Liver (tissue), 9 donors: ENCODE measurements around the gene ENDOU. TPM values are rescaled to one million over a fixed set of nuclear protein-coding genes. Genes with fewer than 3 reads are reported as not detected.

Experiments
- DNase-seq: peaks from one replicate; pipeline ENCODE4 v3.0.0-alpha.2; 2017; ENCODE audit warnings: low spot score
- H3K27ac ChIP-seq, 2 donors: one replicate each; pipeline ENCODE4 v1.7.0; 2013; ENCODE audit warnings: inconsistent platforms in 2 of 2, low read length in 2 of 2, control low read depth in 1 of 2, low read depth in 1 of 2, mild to moderate bottlenecking in 1 of 2
- H3K27me3 ChIP-seq, 4 donors: one replicate each; pipeline versions ENCODE4 v1.6.1 to v1.7.0; 2013; ENCODE audit warnings: low read length in 3 of 4, inconsistent platforms in 1 of 4, mild to moderate bottlenecking in 1 of 4, moderate library complexity in 1 of 4; ENCODE audit not compliant: control insufficient read depth in 4 of 4, insufficient read depth in 4 of 4
- H3K36me3 ChIP-seq, 4 donors: one replicate each; pipeline versions ENCODE4 v1.6.1 to v1.7.0; 2013; ENCODE audit warnings: low read length in 3 of 4, mild to moderate bottlenecking in 3 of 4, low read depth in 1 of 4, moderate library complexity in 1 of 4; ENCODE audit not compliant: control insufficient read depth in 4 of 4, insufficient read depth in 3 of 4
- H3K4me1 ChIP-seq, 4 donors: one replicate each; pipeline versions ENCODE4 v1.6.1 to v1.7.0; 2013; ENCODE audit warnings: low read length in 3 of 4, mild to moderate bottlenecking in 3 of 4, moderate library complexity in 1 of 4; ENCODE audit not compliant: control insufficient read depth in 4 of 4, insufficient read depth in 4 of 4
- H3K4me3 ChIP-seq, 3 donors: one replicate each; pipeline versions ENCODE4 v1.6.1 to v1.7.0; 2013; ENCODE audit warnings: low read length in 3 of 3, control low read depth in 1 of 3, low read depth in 1 of 3, mild to moderate bottlenecking in 1 of 3
- H3K9ac ChIP-seq, 2 donors: one replicate each; pipeline ENCODE4 v1.7.0; 2013; ENCODE audit warnings: low read length in 2 of 2, mild to moderate bottlenecking in 2 of 2, moderate library complexity in 2 of 2, control low read depth in 1 of 2, low read depth in 1 of 2
- H3K9me3 ChIP-seq, 4 donors: one replicate each; pipeline versions ENCODE4 v1.6.1 to v1.7.0; 2013; ENCODE audit warnings: low read length in 3 of 4; ENCODE audit not compliant: control insufficient read depth in 4 of 4
- EGR1 ChIP-seq, 2 donors: IDR thresholded peaks; 2 replicates each; pipeline ENCODE4 v1.6.1; 2016 to 2018; ENCODE audit warnings: antibody characterized with exemption in 2 of 2, low read depth in 2 of 2
- FOXA1 ChIP-seq: IDR thresholded peaks from 2 replicates; pipeline ENCODE4 v1.6.1; 2016; ENCODE audit warnings: antibody characterized with exemption
- GABPA ChIP-seq, 2 donors: IDR thresholded peaks in 1 of 2; conservative IDR thresholded peaks in 1 of 2; 2 replicates each; pipeline ENCODE4 v1.6.1; 2016; ENCODE audit warnings: antibody characterized with exemption in 2 of 2, mild to moderate bottlenecking in 1 of 2, moderate library complexity in 1 of 2
- HNF4A ChIP-seq, 2 donors: conservative IDR thresholded peaks; 2 replicates each; pipeline ENCODE4 v1.6.1; 2016; ENCODE audit warnings: antibody characterized with exemption in 2 of 2, mild to moderate bottlenecking in 2 of 2
- JUND ChIP-seq, 2 donors: IDR thresholded peaks; 2 replicates each; pipeline ENCODE4 v1.6.1; 2016; ENCODE audit warnings: antibody characterized with exemption in 2 of 2
- NR2F2 ChIP-seq: IDR thresholded peaks from 2 replicates; pipeline ENCODE4 v1.6.1; 2016; ENCODE audit warnings: antibody characterized with exemption
- RXRA ChIP-seq, 2 donors: IDR thresholded peaks; 2 replicates each; pipeline ENCODE4 v1.6.1; 2017 to 2018; ENCODE audit warnings: antibody characterized with exemption in 2 of 2, mild to moderate bottlenecking in 1 of 2
- TAF1 ChIP-seq: conservative IDR thresholded peaks from 2 replicates; pipeline ENCODE4 v1.6.1; 2016; ENCODE audit warnings: antibody characterized with exemption, mild to moderate bottlenecking
- YY1 ChIP-seq: IDR thresholded peaks from 2 replicates; pipeline ENCODE4 v1.6.1; 2016; ENCODE audit warnings: antibody characterized with exemption, mild to moderate bottlenecking
- WGBS: extraction: QIAGEN DNeasy Blood & Tissue Kit; methylation state at CpG from one replicate; pipeline ENCODE4 v1.1.7; 2013; 5-methylcytosine and 5-hydroxymethylcytosine counted together
- polyA plus RNA-seq, 2 donors: library from polyadenylated mRNA; stranded (reverse) in 1 of 2; unstranded in 1 of 2; fragments of 200-250 nt in 1 of 2; fragments of >200 nt in 1 of 2; fragmentation: Nextera tagmentation in 1 of 2; extraction: Ambion mirVana in 1 of 2; gene quantifications; one replicate each; pipeline versions ENCODE4 v1.2.1 to v1.2.3, GENCODE V29; 2013 to 2015
- total RNA-seq, 2 donors: library from RNA; depleted of rRNA; stranded (reverse); fragments of >200 nt; gene quantifications; one replicate each; pipeline ENCODE4 v1.2.3, GENCODE V29; 2014
- TF ChIP-seq, protein P1 (sequence below): fragments of 150-350 bp; IDR thresholded peaks from 2 replicates; pipeline ENCODE4 v1.5.1; 2017; ENCODE audit warnings: improper control_type of control experiment, low read depth, low read length; ENCODE audit not compliant: missing input control
- TF ChIP-seq, protein P2 (sequence below): IDR thresholded peaks from 2 replicates; pipeline ENCODE4 v1.6.1; 2016; ENCODE audit warnings: antibody characterized with exemption
- TF ChIP-seq, protein P3 (sequence below): IDR thresholded peaks from 2 replicates; pipeline ENCODE4 v1.6.1; 2016; ENCODE audit warnings: antibody characterized with exemption, mild to moderate bottlenecking
- TF ChIP-seq, protein P4 (sequence below): IDR thresholded peaks from 2 replicates; pipeline ENCODE4 v1.6.1; 2016; ENCODE audit warnings: antibody characterized with exemption
- donor health status: healthy.
- donor health status: healthy.
- donor health status: healthy.
- donor health status: healthy.
- donor health status: healthy.

Gene ENDOU
- total and polyA plus RNA-seq, 4 donors = 0.25 TPM; not detected in 3

DNA sequence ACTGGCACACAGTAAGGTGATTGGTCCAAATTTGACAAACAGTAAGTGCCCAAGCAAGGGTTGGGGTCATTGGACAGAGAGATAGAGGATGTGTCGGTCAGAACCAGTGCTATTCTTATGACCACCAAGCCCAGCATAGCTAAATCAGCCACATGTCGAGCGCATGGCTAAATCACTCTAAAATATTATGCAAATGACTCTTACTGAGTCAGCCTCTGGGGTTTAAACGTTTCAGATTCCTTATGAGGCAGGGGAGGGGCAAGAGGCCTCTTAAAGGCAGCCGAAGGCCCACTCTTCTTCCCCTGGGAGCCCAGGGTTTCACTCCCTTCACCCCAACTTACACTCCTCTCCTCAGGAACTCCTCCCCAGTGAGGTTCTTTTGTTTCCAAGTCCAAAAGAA lies 603 bp upstream of the ENDOU start:
- Histone ChIP-seq H3K9me3 (no peaks in the 10 kb centered on the region), H3K27ac (no peak overlapping the region), H3K4me1 (peaks cover 0 to 18% (median 8%) of the 10 kb centered on the region in 4 donors), H3K4me3 (no peak overlapping the region), H3K36me3 (peaks cover 0 to 2% (median 0%) of the 10 kb centered on the region in 4 donors), H3K27me3 (no peaks in the 10 kb centered on the region), H3K9ac (no peak overlapping the region)
- TF ChIP-seq, protein P1, sequence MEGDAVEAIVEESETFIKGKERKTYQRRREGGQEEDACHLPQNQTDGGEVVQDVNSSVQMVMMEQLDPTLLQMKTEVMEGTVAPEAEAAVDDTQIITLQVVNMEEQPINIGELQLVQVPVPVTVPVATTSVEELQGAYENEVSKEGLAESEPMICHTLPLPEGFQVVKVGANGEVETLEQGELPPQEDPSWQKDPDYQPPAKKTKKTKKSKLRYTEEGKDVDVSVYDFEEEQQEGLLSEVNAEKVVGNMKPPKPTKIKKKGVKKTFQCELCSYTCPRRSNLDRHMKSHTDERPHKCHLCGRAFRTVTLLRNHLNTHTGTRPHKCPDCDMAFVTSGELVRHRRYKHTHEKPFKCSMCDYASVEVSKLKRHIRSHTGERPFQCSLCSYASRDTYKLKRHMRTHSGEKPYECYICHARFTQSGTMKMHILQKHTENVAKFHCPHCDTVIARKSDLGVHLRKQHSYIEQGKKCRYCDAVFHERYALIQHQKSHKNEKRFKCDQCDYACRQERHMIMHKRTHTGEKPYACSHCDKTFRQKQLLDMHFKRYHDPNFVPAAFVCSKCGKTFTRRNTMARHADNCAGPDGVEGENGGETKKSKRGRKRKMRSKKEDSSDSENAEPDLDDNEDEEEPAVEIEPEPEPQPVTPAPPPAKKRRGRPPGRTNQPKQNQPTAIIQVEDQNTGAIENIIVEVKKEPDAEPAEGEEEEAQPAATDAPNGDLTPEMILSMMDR = no peak
- TF ChIP-seq, protein P2, sequence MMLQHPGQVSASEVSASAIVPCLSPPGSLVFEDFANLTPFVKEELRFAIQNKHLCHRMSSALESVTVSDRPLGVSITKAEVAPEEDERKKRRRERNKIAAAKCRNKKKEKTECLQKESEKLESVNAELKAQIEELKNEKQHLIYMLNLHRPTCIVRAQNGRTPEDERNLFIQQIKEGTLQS = no peak
- TF ChIP-seq RXRA (IDR thresholded peaks at IDR 0.05) (no peak), FOXA1 (no peak), TAF1 (no peak), HNF4A (conservative IDR thresholded peaks at IDR 0.05) (no peak), GABPA (IDR thresholded peaks at IDR 0.05 in 1 of 2, conservative IDR thresholded peaks at IDR 0.05 in 1 of 2) (no peak), YY1 (no peak)
- TF ChIP-seq, protein P3, sequence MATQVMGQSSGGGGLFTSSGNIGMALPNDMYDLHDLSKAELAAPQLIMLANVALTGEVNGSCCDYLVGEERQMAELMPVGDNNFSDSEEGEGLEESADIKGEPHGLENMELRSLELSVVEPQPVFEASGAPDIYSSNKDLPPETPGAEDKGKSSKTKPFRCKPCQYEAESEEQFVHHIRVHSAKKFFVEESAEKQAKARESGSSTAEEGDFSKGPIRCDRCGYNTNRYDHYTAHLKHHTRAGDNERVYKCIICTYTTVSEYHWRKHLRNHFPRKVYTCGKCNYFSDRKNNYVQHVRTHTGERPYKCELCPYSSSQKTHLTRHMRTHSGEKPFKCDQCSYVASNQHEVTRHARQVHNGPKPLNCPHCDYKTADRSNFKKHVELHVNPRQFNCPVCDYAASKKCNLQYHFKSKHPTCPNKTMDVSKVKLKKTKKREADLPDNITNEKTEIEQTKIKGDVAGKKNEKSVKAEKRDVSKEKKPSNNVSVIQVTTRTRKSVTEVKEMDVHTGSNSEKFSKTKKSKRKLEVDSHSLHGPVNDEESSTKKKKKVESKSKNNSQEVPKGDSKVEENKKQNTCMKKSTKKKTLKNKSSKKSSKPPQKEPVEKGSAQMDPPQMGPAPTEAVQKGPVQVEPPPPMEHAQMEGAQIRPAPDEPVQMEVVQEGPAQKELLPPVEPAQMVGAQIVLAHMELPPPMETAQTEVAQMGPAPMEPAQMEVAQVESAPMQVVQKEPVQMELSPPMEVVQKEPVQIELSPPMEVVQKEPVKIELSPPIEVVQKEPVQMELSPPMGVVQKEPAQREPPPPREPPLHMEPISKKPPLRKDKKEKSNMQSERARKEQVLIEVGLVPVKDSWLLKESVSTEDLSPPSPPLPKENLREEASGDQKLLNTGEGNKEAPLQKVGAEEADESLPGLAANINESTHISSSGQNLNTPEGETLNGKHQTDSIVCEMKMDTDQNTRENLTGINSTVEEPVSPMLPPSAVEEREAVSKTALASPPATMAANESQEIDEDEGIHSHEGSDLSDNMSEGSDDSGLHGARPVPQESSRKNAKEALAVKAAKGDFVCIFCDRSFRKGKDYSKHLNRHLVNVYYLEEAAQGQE = no peak
- TF ChIP-seq, protein P4, sequence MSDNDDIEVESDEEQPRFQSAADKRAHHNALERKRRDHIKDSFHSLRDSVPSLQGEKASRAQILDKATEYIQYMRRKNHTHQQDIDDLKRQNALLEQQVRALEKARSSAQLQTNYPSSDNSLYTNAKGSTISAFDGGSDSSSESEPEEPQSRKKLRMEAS = no peak
- no peak for DNase-seq
- 84% methylated on average over 5 of the region's 5 CpGs for WGBS

DNA sequence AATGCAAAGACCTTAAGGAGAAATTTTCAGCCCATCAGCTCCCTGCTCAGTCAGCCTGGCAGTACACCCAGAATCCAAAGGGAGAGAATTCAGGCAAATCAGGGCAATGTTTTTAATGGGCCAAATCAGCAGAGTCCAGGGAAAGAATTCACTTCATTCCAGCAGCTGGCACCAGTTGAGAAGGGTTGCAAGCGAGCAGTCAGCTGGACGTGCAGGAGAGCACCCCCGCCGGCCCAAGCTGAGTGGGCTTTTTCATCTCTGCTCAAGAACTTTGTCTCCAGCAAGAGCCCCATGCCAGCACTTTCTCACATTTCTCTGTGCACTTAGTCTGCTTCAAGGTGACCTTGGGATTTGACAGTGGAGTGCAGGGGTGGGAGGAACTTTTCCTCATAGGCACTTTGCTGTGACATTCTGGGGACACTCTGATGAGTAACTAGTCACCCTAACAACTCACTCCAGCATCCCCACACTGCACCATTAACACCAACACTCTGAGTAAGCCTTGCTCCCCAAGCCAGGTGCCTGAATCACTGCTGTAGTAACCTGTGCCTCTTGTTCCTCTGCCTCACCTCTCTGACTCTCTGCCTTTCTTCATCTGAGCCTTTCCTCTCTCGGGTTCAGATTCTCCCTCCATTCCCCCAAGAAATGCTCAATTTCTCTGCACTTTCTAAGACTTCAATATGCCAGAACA lies 2.2 kb downstream of the ENDOU start:
- H3K4me3 ChIP-seq = no peak overlapping the region
- H3K4me1 ChIP-seq = peaks cover 0 to under 1% (median 0%) of the 10 kb centered on the region in 4 donors
- no peak overlapping the region for H3K27ac ChIP-seq
- no peak overlapping the region for H3K9ac ChIP-seq
- WGBS = 90% methylated on average over 5 of the region's 5 CpGs
- TF ChIP-seq JUND (IDR thresholded peaks at IDR 0.05) (no peak), GABPA (IDR thresholded peaks at IDR 0.05 in 1 of 2, conservative IDR thresholded peaks at IDR 0.05 in 1 of 2) (no peak), EGR1 (IDR thresholded peaks at IDR 0.05; ENCODE audit: low read depth in 2 of 2) (no peak), NR2F2 (no peak)
- no peaks in the 10 kb centered on the region for H3K27me3 ChIP-seq
- no peak for DNase-seq
- H3K36me3 ChIP-seq = peaks cover 0 to 9% (median 2%) of the 10 kb centered on the region in 4 donors
- H3K9me3 ChIP-seq = no peaks in the 10 kb centered on the region
